PC-3 (cell line): ENCODE data around the gene SLC38A11. TPM values are rescaled to one million over a fixed set of nuclear protein-coding genes. Genes with fewer than 3 reads are reported as not detected.

Source experiments
- ATAC-seq: fragments of 200-7000 bp; cut with Tn5 transposase; 2 replicates; pipeline ENCODE4 v1.9.1; 2020; ENCODE audit warnings: mild to moderate bottlenecking, moderate library complexity
- BruUV-seq: library from RNA; stranded (reverse); fragments of 400-500 nt; replicated peaks from 2 replicates; lab custom pipeline; 2021; lab: Mats Ljungman, UMichigan
- CTCF ChIA-PET: fragments of 300-600 bp; sonication (Branson Sonifier 250); formaldehyde crosslinking; loops from one replicate; lab custom pipeline; 2022; ENCODE audit warnings: antibody characterized with exemption; lab: Charles Lee
- POLR2A ChIA-PET: fragments of 300-600 bp; sonication (Branson Sonifier 250); formaldehyde crosslinking; loops from one replicate; lab custom pipeline; 2022; ENCODE audit warnings: antibody characterized with exemption; ENCODE audit not compliant: unreplicated experiment; lab: Charles Lee
- DNase-seq: peaks from one replicate; pipeline ENCODE4 v3.0.0-alpha.2; 2015
- H2AFZ ChIP-seq: fragments of 300-600 bp; sonication (generic); 2 replicates; pipeline ENCODE4 v1.6.0; 2016; ENCODE audit warnings: antibody characterized with exemption, low read length
- H3F3A ChIP-seq: fragments of 300-600 bp; sonication (generic); one replicate; pipeline ENCODE4 v1.6.0; 2017; ENCODE audit warnings: antibody characterized with exemption, low read length, control low read depth, mild to moderate bottlenecking; ENCODE audit not compliant: unreplicated experiment
- H3K27ac ChIP-seq: fragments of 300-600 bp; sonication (generic); 2 replicates; pipeline ENCODE4 v1.5.1; 2016; ENCODE audit warnings: mild to moderate bottlenecking, low read length
- H3K27me3 ChIP-seq: fragments of 300-600 bp; sonication (generic); 2 replicates; pipeline ENCODE4 v1.6.1; 2016; ENCODE audit warnings: low read length, mixed read lengths
- H3K36me3 ChIP-seq: fragments of 300-600 bp; sonication (generic); 2 replicates; pipeline ENCODE4 v1.6.1; 2016; ENCODE audit warnings: low read depth, mixed run types, low read length, mixed read lengths
- H3K4me1 ChIP-seq: fragments of 300-600 bp; sonication (generic); 2 replicates; pipeline ENCODE4 v1.5.1; 2016; ENCODE audit warnings: low read length; ENCODE audit not compliant: insufficient read depth
- H3K4me2 ChIP-seq: fragments of 300-600 bp; sonication (generic); 2 replicates; pipeline ENCODE4 v1.6.0; 2016; ENCODE audit warnings: low read length
- H3K4me3 ChIP-seq: fragments of 300-600 bp; sonication (generic); 2 replicates; pipeline ENCODE4 v1.5.1; 2016; ENCODE audit warnings: mild to moderate bottlenecking, low read length, mixed read lengths
- H3K79me2 ChIP-seq: fragments of 300-600 bp; sonication (generic); 2 replicates; pipeline ENCODE4 v1.6.1; 2017; ENCODE audit warnings: low read length, mixed read lengths
- H3K9ac ChIP-seq: fragments of 300-600 bp; sonication (generic); 2 replicates; pipeline ENCODE4 v1.6.0; 2016; ENCODE audit warnings: mild to moderate bottlenecking, low read length
- H3K9me2 ChIP-seq: fragments of 300-600 bp; sonication (generic); replicated peaks from 2 replicates; pipeline ENCODE4 v1.6.1; 2016; ENCODE audit warnings: mixed run types, low read length, mixed read lengths
- H3K9me3 ChIP-seq: fragments of 300-600 bp; sonication (generic); 2 replicates; pipeline ENCODE4 v1.6.1; 2016; ENCODE audit warnings: low read length, mixed read lengths
- H4K20me1 ChIP-seq: fragments of 300-600 bp; sonication (generic); 2 replicates; pipeline ENCODE4 v1.6.1; 2016; ENCODE audit warnings: low read length, mixed read lengths
- EZH2 ChIP-seq: fragments of 300-600 bp; sonication (generic); IDR thresholded peaks from one replicate; pipeline ENCODE4 v1.6.1; 2017; ENCODE audit warnings: antibody characterized with exemption, mild to moderate bottlenecking, low read length; ENCODE audit not compliant: unreplicated experiment
- EZH2phosphoT487 ChIP-seq: fragments of 300-600 bp; sonication (generic); IDR thresholded peaks from 2 replicates; pipeline ENCODE4 v1.6.1; 2018; ENCODE audit warnings: mild to moderate bottlenecking, antibody characterized with exemption, low read length, borderline replicate concordance
- intact Hi-C: fragments of 100-400 bp; cut with micrococcal nuclease; formaldehyde crosslinking; loops from 2 replicates; pipeline ENCODE4 v1.9.0; 2023
- total RNA-seq: library from RNA; depleted of rRNA; stranded (reverse); fragments of >200 nt; gene quantifications from 2 replicates; pipeline ENCODE4 v1.2.3, GENCODE V29; 2014
- TF ChIP-seq, protein P1 (sequence below): fragments of 300-600 bp; sonication (generic); conservative IDR thresholded peaks from 2 replicates; pipeline ENCODE4 v1.5.1; 2017; ENCODE audit warnings: antibody characterized with exemption, low read depth, mild to moderate bottlenecking, low read length

SLC38A11 gene
- total RNA-seq, 1 experiment from 2014 or later = 0.36 TPM

DNA sequence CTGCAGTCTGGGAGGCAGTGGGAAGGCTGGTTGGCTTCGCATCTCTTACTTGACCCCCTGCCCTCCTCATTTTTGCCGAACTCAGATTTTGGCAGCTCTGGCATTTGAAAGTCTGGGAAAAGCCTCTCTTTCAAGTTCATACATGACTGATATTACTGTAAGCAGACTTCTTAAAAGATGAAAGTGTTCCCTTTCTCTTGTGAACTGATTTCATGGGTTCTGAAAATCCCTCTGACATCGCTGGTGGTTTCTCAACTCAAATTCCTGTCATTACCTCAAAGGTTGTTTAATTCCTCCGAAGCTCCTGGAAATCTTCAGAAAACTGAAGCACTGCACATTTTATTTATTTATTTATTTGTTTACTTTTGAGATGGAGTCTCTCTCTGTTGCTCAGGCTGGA, 16.9 kb upstream of the SLC38A11 start:
- ChIA-PET CTCF (no interaction called here), POLR2A (no interaction called here)
- no peaks in the 10 kb centered on the region for H3K9me2 ChIP-seq
- no peak overlapping the region for H3K9ac ChIP-seq
- no peaks in the 10 kb centered on the region for H3F3A ChIP-seq
- H2AFZ ChIP-seq = no peak overlapping the region
- BruUV-seq = no TSS peak
- no peak for DNase-seq
- H3K79me2 ChIP-seq = no peaks in the 10 kb centered on the region
- H3K27me3 ChIP-seq = no peaks in the 10 kb centered on the region
- H3K27ac ChIP-seq = no peak overlapping the region
- peaks cover 17% of the 10 kb centered on the region for H3K4me1 ChIP-seq
- H3K4me2 ChIP-seq = no peak overlapping the region
- no peaks in the 10 kb centered on the region for H3K36me3 ChIP-seq
- ATAC-seq = no peak
- no peak for TF ChIP-seq EZH2
- TF ChIP-seq, protein P1, sequence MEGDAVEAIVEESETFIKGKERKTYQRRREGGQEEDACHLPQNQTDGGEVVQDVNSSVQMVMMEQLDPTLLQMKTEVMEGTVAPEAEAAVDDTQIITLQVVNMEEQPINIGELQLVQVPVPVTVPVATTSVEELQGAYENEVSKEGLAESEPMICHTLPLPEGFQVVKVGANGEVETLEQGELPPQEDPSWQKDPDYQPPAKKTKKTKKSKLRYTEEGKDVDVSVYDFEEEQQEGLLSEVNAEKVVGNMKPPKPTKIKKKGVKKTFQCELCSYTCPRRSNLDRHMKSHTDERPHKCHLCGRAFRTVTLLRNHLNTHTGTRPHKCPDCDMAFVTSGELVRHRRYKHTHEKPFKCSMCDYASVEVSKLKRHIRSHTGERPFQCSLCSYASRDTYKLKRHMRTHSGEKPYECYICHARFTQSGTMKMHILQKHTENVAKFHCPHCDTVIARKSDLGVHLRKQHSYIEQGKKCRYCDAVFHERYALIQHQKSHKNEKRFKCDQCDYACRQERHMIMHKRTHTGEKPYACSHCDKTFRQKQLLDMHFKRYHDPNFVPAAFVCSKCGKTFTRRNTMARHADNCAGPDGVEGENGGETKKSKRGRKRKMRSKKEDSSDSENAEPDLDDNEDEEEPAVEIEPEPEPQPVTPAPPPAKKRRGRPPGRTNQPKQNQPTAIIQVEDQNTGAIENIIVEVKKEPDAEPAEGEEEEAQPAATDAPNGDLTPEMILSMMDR = no peak
- no peak for TF ChIP-seq EZH2phosphoT487
- H3K4me3 ChIP-seq = no peak overlapping the region
- no peaks in the 10 kb centered on the region for H3K9me3 ChIP-seq
- intact Hi-C loops = no loop called here
- no peaks in the 10 kb centered on the region for H4K20me1 ChIP-seq

DNA sequence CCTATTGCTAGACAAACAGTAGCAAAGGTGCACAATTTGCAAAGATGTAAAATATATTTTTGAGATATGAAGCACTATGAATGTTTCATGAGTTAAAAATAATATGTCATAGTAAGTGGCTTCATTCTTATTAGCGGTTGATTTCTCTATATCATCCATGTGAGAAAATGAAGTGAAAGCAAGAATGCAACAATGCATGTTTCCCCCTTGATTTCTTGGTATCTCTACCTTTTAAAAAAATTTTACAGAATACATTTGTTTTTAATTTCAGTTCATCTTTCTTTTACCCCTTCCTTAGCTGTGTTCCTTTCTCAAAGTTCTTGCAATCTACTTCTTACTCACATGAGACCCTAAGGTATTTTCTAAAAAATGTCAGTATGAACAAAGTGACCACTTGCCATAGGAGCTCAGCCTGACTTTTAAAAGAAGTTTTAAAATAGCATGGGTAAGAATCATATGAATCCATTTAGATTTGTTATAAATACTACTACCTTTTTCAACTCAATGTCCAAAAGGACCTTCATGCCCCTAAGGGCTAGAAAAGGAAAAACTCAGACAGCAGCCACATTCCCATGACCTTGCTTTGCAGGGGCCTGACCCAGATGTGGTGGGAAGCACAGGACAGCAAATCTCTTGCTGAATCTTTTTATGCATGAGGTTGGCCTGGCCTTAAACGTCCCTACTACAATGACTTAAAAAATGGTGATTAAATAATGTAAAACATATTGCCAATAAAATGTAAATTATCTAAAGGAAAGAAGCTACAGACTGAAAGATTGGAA, 14.8 kb upstream of the SLC38A11 start:
- no peaks in the 10 kb centered on the region for H3K9me3 ChIP-seq
- BruUV-seq = no TSS peak
- H4K20me1 ChIP-seq = no peaks in the 10 kb centered on the region
- H3K9me2 ChIP-seq = 0 out of 2 replicates have a peak, but pooled peaks cover 4% of the 10 kb centered on the region
- no peaks in the 10 kb centered on the region for H3K79me2 ChIP-seq
- no peak overlapping the region for H3K4me3 ChIP-seq
- POLR2A ChIA-PET = no interaction called here
- no peak overlapping the region for H2AFZ ChIP-seq
- peaks cover 22% of the 10 kb centered on the region for H3K4me1 ChIP-seq
- no peaks in the 10 kb centered on the region for H3F3A ChIP-seq
- no peak for ATAC-seq
- no peaks in the 10 kb centered on the region for H3K36me3 ChIP-seq
- H3K9ac ChIP-seq = no peak overlapping the region
- CTCF ChIA-PET = no interaction called here
- no peak for TF ChIP-seq EZH2
- TF ChIP-seq, protein P1 = no peak
- no peak for TF ChIP-seq EZH2phosphoT487
- no peak overlapping the region for H3K4me2 ChIP-seq
- intact Hi-C loops = no loop called here
- no peaks in the 10 kb centered on the region for H3K27me3 ChIP-seq
- DNase-seq = no peak
- H3K27ac ChIP-seq = no peak overlapping the region

DNA sequence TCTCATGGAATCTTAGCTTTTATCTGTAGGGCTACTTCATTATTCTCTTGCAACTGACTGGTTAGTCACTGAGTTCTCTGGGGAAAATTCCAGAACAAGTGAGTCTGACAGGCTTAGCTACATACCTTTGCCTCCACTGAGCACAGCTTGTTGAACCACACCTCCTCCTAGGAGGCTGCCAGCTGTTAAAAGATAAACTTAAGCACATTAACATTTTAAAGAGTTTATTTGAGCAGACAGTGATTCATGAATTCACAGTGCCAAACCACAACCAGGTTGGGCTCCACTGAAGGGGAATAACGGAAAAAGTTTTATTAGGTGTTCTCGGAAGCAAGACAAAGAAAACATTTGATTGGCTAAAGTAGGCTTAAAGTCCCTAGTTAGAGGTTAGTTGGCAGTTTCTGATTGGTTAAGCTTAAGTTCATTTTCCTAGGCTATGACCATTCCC, 12.5 kb upstream of the SLC38A11 start:
- intact Hi-C loops = loop anchor here (1.0 kb wide), 1 partner anchor 13 kb away; no protein-coding TSS in a partner anchor
- TF ChIP-seq EZH2 (no peak), EZH2phosphoT487 (no peak)
- TF ChIP-seq, protein P1 = no peak
- Histone ChIP-seq H3K27ac (peak overlapping the region; percentile 80), H2AFZ (no peak overlapping the region), H3K27me3 (no peaks in the 10 kb centered on the region), H3K9me2 (0 out of 2 replicates have a peak, but pooled peaks cover 4% of the 10 kb centered on the region), H3K4me3 (no peak overlapping the region), H3K79me2 (no peaks in the 10 kb centered on the region), H3K9me3 (no peaks in the 10 kb centered on the region), H3K4me2 (peak overlapping the region; percentile 52), H3F3A (no peaks in the 10 kb centered on the region), H4K20me1 (no peaks in the 10 kb centered on the region), H3K9ac (peak overlapping the region; percentile 38; the same call in 1 of the 2 replicates), H3K36me3 (no peaks in the 10 kb centered on the region), H3K4me1 (peaks cover 22% of the 10 kb centered on the region)
- DNase-seq = peak; percentile 96
- ATAC-seq = peak; percentile 98
- BruUV-seq = no TSS peak
- CTCF ChIA-PET = no interaction called here
- POLR2A ChIA-PET = interaction anchor here (0.6 kb wide), 1 partner anchor 57 kb away, joined by 3 read pairs; no protein-coding TSS in a partner anchor
